Stimulated activated CD8-positive, alpha-beta memory T cell treated with anti-CD3 and anti-CD28 coated beads, Interleukin-12 subunit alpha, Interleukin-12 subunit beta, amount 100 ng/mL, for 1 hour (primary cell): Measurements from ENCODE around the gene SH3GLB1.
A peak's percentile ranks its signal among the peaks of the same experiment; 100 is the strongest.
"Not testable (repeated sequence)": the region's sequence is repeated elsewhere in the genome, so short reads cannot be mapped to it uniquely, and the experiment has no call there.

Experiments
- DNase-seq: peaks from one replicate; pipeline ENCODE4 v3.0.0-alpha.2; 2020; ENCODE audit warnings: low read depth

Gene SH3GLB1

DNA sequence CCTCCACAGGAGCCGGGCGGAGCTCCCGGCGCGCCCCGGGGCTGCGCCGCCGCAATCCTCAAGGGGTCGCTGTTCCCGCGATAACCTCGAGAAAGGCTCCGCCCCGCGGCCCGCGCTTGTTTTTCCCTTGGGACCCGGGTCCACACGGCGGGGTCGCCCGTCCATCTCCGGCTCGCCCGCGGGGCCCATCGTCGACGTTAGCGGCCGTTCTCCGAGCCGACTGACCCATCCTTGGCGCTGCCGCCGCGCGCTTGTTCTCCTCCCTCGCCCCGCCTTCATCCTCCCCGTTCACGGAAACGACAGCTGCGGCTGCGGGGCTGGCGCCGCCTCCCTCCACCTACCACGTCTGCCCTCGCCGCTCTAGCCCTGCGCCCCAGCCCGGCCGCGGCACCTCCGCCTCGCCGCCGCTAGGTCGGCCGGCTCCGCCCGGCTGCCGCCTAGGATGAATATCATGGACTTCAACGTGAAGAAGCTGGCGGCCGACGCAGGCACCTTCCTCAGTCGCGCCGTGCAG, at the start of gene SH3GLB1:
SH3GLB1 (plus strand) TSS at position 119 of the 514 bp plus-strand sequence; CDS start at position 443, 324 bp downstream.
- DNase-seq = peak; percentile 82

DNA sequence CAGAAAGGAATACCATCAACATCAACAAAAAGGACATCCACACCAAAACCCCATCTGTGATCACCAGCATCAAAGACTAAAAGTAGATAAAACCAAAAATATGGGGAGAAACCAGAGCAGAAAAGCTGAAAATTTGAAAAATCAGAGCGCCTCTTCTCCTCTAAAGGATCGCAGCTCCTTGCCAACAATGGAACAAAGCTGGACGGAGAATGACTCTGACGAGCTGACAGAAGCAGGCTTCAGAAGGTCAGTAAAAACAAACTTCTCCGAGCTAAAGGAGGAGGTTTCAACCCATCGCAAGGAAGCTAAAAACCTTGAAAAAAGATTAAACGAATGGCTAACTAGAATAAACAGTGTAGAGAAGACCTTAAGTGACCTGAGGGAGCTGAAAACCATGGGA, 46.0 kb upstream of the SH3GLB1 start:
- DNase-seq = not testable (repeated sequence)

GRCh38 chr1:86666368-86666767, 38.0 kb upstream of the SH3GLB1 start:
- no peak for DNase-seq

DNA sequence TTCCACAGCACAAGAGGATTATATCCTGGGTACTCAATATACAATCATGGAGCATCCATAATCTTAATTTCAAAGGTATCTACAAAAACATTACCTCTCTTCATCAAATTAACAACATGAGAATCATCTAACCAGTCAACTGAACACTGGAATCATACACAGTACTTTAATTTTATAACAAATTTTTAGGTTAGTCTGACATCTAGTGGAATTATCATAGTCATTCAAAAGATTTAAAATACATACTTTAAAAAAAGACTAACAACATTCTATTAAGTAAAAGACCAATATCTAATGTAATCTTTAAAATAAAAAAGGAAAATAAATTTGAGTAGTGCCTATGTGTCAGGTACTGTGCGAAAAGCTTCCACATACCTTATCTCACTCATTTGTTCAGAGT, 16.8 kb upstream of the SH3GLB1 start:
- DNase-seq = no peak

DNA sequence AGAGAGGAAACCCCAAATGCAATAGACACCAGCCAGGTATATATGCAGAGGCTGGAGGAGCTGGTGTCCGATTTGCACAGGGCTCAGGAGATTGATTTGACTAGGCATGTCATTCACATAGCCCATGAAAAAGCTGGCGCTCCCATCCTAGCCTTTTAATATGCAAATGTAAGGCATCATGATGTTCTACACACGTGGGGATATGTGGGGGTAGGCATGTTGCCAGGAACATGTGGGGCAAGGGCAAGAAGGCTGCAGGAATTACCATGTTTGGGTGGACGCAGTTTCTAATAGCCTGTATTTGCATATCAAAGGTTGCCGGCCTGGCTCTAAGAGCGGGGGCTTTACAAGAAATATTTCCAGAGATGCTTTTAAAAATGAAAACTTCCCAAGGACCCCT, 11.7 kb upstream of the SH3GLB1 start:
- no peak for DNase-seq

DNA sequence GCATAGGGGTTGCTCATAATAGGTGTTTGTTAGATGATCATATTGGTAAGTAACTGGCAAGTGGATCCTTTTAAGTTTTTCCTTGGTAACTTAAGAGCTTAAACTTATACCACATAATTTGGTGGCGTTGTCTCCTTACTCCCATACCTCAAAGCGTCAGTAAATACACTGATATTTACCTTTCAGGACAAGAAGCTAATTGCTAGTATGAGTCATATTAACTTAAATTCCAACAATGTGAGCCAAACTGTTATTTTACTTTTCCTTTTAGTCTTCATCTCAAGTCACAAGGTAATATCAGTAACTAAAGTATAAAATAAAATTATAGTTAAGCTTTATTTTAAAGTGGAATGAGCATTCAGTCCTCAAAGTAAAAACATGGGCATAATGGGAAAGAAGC, 9.0 kb upstream of the SH3GLB1 start:
- DNase-seq = no peak

GRCh38 chr1:86696522-86696921, 7.9 kb upstream of the SH3GLB1 start:
- DNase-seq = no peak

DNA sequence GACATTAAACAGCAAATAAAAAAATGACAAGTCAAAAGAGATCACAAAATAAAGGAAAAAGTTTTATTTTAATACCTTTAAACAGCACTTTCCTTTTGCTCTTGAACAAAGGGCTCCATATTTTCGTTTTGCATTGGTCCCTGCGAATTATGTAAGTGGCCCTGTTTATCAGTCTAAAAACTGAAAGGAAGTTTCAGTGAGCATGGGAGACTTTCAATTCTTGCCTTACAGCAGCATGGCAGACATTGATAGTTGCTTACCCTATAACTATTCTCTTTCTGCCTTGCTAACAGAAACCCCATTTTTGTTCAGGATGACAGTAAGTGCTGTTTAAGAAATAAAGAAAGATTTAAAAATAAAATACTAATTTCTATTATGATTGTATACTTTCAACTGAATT, 5.2 kb upstream of the SH3GLB1 start:
- DNase-seq = no peak

DNA sequence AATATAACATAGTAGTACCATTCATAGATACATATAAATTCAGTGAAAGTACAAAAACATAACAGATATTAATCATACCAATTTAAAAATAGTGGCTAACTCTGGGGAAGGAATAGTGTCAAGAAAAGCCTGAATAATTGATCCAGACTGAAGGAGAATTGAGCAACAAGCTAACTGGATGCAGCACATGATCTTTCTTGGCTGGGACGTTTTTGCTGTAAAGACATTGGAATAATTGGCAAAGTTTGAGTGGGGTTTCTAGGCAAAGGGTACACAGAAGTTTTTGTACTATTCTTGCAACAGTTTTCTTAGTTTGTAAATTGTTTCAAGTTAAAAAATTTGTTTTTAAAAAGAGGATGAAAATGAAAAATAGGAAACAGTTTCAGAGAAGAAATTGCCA, 2.6 kb upstream of the SH3GLB1 start:
- DNase-seq = no peak

GRCh38 chr1:86702954-86703494, 1.4 kb upstream of the SH3GLB1 start:
- DNase-seq = not testable (repeated sequence)

GRCh38 chr1:86703696-86704457, 499 bp upstream of the SH3GLB1 start:
- DNase-seq = no peak

DNA sequence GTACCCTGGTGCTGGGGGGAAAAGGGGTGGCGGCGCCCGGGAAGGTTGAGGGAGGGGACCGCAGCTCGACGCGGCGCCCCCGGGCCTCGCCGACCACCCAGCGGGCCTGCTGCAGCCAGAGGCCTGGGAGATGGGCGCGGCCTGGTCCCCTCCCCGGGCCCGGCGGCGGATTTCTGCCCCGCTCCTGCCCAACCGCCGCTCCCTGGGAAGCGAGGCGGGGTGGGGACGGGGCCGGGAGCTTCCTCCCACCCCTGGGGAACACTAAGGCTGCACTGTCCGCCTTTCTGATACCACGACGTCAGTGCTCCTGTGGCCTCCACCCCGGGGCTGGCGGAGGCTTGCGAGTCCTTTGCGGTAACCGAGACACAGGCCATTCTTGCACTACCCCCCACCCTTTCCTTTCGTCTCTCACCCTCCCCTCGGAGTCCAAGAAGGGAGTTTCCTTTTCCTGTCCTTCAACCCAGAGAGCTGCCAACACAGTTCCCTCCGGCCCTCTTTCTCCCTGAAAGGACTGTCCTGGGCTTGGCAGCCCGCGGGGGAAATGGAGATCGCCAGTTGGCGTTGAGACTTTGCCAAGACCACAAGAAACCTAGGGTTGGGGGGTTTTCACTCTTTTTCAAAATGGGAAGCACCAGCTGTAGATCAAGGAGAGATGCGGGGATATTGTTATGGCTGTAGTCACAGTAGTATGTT, 742 bp downstream of the SH3GLB1 start:
- peak; percentile 5 for DNase-seq

DNA sequence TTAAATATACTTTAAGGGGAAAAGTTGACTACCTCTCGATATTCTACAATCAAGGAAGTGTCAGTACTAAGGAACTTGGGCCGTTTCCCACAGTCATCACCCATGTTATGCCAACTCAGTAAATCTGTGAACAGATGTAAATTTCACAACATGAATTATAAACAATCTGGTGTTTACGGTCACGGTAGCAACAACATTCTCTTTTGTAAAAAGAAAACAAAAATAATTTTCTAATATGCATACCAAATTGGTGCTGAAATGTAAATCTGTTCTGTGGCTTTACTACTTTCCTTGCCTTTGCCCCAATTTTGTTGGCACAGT, 1.2 kb downstream of the SH3GLB1 start:
- DNase-seq = no peak

- no peak for DNase-seq
Measured at GRCh38 chr1:86706018-86706635, 1.8 kb downstream of the SH3GLB1 start.

DNA sequence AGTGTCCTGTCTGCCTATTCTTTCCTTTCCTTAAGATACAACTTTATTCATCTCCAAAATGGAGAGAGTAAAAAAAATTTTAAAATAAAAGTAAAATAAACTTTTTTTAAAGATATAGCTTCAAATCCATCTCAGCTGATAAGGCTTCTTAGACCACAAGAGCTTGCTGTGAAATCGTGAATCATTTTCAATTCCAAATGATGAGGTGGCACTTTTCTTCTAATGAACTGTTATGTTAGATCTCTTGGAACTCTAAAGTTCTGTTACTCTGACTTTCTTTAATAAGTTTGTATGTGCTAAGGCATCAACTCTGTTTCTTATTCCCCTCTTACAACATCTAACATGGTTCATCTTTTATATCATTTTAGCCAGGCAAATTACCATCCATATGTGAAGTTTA, 4.5 kb downstream of the SH3GLB1 start:
- DNase-seq = no peak

DNA sequence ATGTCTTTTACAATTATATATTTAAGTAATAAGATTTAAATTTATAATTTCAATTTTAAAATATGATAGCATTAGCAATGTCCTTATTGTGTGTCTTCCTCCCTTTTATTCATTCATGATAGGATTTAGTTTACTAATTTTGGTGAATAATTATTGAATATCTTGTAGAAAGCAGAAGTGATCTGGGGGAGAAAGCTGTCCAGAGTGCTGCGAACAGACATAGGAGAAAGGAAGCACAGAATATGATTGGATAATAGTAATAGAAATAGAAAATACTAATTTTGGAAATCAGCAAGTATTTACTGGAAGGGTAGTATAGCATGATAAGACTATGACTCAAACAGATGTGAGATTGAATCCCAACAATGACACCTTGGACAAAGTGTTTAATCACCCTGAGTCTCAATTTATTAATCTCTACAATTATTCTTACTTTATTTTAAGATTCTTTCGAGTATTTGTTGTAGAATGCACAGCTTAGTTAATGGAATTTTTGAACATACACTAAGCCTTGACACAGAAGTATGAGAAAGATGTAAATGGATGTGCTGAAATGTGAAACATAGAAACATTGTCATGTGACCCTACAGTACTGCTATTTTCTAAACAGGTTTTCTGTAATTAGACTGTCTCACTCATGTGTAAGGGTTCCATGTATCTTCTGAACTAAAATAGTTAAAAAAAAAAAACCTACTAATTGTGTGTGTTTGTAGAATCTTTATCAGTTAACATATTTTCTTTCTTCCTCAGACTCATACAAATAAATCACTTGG, 7.9 kb downstream of the SH3GLB1 start:
- DNase-seq = no peak

DNA sequence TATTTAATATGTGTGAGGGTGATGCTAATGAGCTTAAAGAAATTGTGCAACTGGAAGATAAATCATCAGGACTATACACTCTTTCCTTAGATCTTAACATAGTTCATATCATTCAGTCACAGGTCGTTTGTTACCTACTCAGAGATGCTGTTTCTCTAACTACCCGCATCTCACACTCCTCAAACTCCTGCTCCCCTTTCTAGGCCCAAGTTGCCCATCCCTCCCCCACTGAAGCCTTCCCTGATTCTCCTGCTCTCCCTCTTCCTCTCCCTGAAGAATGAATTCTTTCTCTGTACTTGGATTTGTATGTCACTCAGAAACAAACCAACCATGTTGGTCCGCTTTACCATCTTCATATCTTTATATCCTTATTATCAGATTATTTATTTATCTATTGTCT, 9.1 kb downstream of the SH3GLB1 start:
- DNase-seq = no peak

- no peak for DNase-seq
Measured at GRCh38 chr1:86714159-86714558, 9.8 kb downstream of the SH3GLB1 start.

- no peak for DNase-seq
Measured at GRCh38 chr1:86714561-86715244, 10.3 kb downstream of the SH3GLB1 start.

DNA sequence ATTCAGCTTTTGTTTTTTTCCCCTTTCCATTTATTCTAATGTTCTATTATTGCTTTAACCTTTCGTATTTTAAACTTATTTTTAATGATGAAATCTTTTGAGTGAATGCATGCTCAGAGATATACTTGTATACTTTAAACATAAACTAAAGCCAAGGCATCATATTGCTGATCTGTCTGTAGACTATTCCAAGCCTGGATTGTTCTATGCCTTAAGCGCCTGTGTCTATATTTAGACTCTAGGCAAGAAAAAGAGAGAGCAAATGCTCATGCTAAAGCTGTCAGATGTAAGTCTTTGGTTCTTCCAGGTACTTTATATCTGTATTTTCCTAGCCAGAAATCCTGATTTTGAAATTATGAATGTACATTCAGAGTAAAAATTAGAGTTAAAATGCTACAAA, 14.4 kb downstream of the SH3GLB1 start:
- no peak for DNase-seq

DNA sequence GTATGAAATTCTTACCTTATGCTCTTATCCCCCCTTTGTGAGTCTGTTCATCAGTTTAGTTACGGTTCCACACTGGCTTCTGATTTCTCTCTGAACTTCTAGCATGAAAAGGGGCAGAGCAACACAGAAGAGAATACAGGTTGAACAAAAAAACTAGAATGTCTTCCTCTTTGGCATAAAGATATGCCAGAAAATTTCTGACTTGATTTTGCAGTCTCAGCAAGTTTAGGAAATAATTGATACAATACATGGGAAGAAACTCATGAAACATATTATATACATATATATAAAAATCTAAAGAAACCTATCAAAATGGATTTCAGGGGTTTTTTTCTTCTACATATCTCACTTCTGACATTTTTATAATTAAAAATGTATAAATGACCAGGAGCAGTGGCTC, 27.0 kb downstream of the SH3GLB1 start:
- DNase-seq = no peak

DNA sequence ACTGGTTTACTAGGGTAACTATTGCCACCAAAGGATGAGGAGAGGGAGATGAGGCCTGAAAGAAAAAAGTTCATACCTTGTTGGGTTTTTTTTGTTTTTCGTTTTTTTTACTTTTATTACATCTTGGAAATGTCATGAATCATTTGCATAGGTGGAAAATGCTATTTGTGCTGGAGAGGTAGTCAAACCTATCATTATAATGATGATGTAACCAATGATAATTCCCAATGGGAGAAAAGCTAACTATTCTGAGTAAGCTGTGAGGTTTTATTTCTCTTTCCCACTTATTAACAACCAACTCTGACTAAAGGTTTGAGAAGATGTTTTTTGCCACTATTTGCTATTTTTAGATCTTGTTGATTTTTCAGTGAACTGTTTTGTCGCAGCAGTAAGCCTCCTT, 29.0 kb downstream of the SH3GLB1 start:
- no peak for DNase-seq
